B cell (primary cell): ENCODE measurements around the gene CARHSP1. TPM values are rescaled to one million over a fixed set of nuclear protein-coding genes. Genes with fewer than 3 reads are reported as not detected.

ENCODE experiments used
- ATAC-seq: fragments of 200-7000 bp; cut with Tn5 transposase; one replicate; pipeline ENCODE4 v1.10.0; 2021; ENCODE audit warnings: low read depth, mild to moderate bottlenecking, moderate number of reproducible peaks, moderate library complexity
- CTCF ChIA-PET: fragments of 350-600 bp; sonication (Branson Sonifier 250); formaldehyde crosslinking; loops from one replicate; lab custom pipeline; 2021; ENCODE audit warnings: antibody characterized with exemption, inconsistent platforms; lab: Charles Lee
- POLR2A ChIA-PET: fragments of 350-600 bp; sonication (Branson Sonifier 250); formaldehyde crosslinking; loops from one replicate; lab custom pipeline; 2021; ENCODE audit warnings: antibody characterized with exemption; lab: Charles Lee
- DNase-seq: peaks from one replicate; pipeline ENCODE4 v3.0.0; 2013
- H2AFZ ChIP-seq: 2 replicates; pipeline ENCODE4 v1.6.1; 2012; ENCODE audit warnings: mild to moderate bottlenecking, low read depth, low read length; ENCODE audit not compliant: insufficient read depth, poor library complexity, severe bottlenecking
- H3K27ac ChIP-seq, 2 donors: 1 replicate in 1 of 2; 2 replicates in 1 of 2; pipeline ENCODE4 v1.5.1; 2012 to 2013; ENCODE audit warnings: low read length in 2 of 2, mild to moderate bottlenecking in 2 of 2, moderate library complexity in 1 of 2
- H3K27me3 ChIP-seq, 4 experiments: fragments of 200-600 bp in 1 of 4; sonication (generic) in 1 of 4; replicated peaks in 1 of 4; 1 replicate in 2 of 4; 2 replicates in 2 of 4; pipeline versions ENCODE4 v1.6.1 to v1.7.0; 2013 to 2016; ENCODE audit warnings: low read length in 3 of 4, mild to moderate bottlenecking in 2 of 4, mixed read lengths in 1 of 4, moderate library complexity in 1 of 4; ENCODE audit not compliant: insufficient read depth in 4 of 4, control insufficient read depth in 3 of 4; ENCODE audit errors: control extremely low read depth in 1 of 4
- H3K36me3 ChIP-seq, 2 experiments: replicated peaks in 1 of 2; 1 replicate in 1 of 2; 2 replicates in 1 of 2; pipeline versions ENCODE4 v1.6.1 to v1.7.1; 2013; ENCODE audit warnings: low read length in 1 of 2; ENCODE audit not compliant: insufficient read depth in 2 of 2, control insufficient read depth in 1 of 2; ENCODE audit errors: control extremely low read depth in 1 of 2, extremely low read depth in 1 of 2
- H3K4me1 ChIP-seq, 2 donors: fragments of 200-600 bp in 1 of 2; sonication (generic) in 1 of 2; 1 replicate in 1 of 2; 2 replicates in 1 of 2; pipeline versions ENCODE4 v1.5.1 to v1.6.1; 2013 to 2017; ENCODE audit warnings: low read length in 2 of 2; ENCODE audit not compliant: control insufficient read depth in 2 of 2, insufficient read depth in 2 of 2
- H3K4me2 ChIP-seq: replicated peaks from 2 replicates; pipeline ENCODE3; 2012; ENCODE audit warnings: mild to moderate bottlenecking, low read depth, low read length; ENCODE audit not compliant: poor library complexity, severe bottlenecking
- H3K4me3 ChIP-seq, 5 experiments: fragments of 200-600 bp in 1 of 5; sonication (generic) in 1 of 5; 1 replicate in 3 of 5; 2 replicates in 2 of 5; pipeline versions ENCODE4 v1.5.1 to v1.7.0; 2011 to 2016; ENCODE audit warnings: low read length in 4 of 5, mild to moderate bottlenecking in 4 of 5, low read depth in 2 of 5, control low read depth in 1 of 5, moderate library complexity in 1 of 5; ENCODE audit not compliant: insufficient read depth in 1 of 5; ENCODE audit errors: control extremely low read depth in 1 of 5, extremely low read depth in 1 of 5
- H3K79me2 ChIP-seq: fragments of 200-600 bp; sonication (generic); one replicate; pipeline ENCODE4 v1.6.0; 2016; ENCODE audit warnings: low read length; ENCODE audit not compliant: control insufficient read depth, insufficient read depth
- H3K9ac ChIP-seq: fragments of 200-600 bp; sonication (generic); 2 replicates; pipeline ENCODE4 v1.6.1; 2017; ENCODE audit warnings: mild to moderate bottlenecking, low read length, moderate library complexity
- H3K9me3 ChIP-seq, 3 donors: one replicate each; pipeline versions ENCODE4 v1.6.1 to v1.7.1; 2013; ENCODE audit warnings: low read length in 2 of 3; ENCODE audit not compliant: control insufficient read depth in 2 of 3, insufficient read depth in 1 of 3; ENCODE audit errors: control extremely low read depth in 1 of 3
- H4K20me1 ChIP-seq: 2 replicates; pipeline ENCODE4 v1.6.0; 2012; ENCODE audit warnings: mild to moderate bottlenecking, low read length; ENCODE audit not compliant: insufficient read depth, control insufficient read depth, poor library complexity, severe bottlenecking
- H3K27ac Mint-ChIP-seq: one replicate; pipeline ENCODE4 v1.8.0; 2021; ENCODE audit warnings: mixed read lengths
- H3K27me3 Mint-ChIP-seq: one replicate; pipeline ENCODE4 v1.8.0; 2021; ENCODE audit warnings: mixed read lengths
- H3K4me1 Mint-ChIP-seq: one replicate; pipeline ENCODE4 v1.8.0; 2021; ENCODE audit warnings: mixed read lengths
- H3K4me3 Mint-ChIP-seq: one replicate; pipeline ENCODE4 v1.8.0; 2021; ENCODE audit warnings: mixed read lengths
- H3K9me3 Mint-ChIP-seq: one replicate; pipeline ENCODE4 v1.8.0; 2022; ENCODE audit warnings: mixed read lengths; ENCODE audit not compliant: insufficient read depth
- EZH2 ChIP-seq: IDR thresholded peaks from 2 replicates; pipeline ENCODE4 v1.6.1; 2012; ENCODE audit warnings: borderline replicate concordance, low read depth, mild to moderate bottlenecking, moderate library complexity, low read length; ENCODE audit not compliant: insufficient read depth, poor library complexity, severe bottlenecking
- WGBS: methylation state at CpG from one replicate; pipeline ENCODE4 v1.1.5; 2013; ENCODE audit warnings: missing lambda C conversion rate; ENCODE audit not compliant: insufficient coverage; 5-methylcytosine and 5-hydroxymethylcytosine counted together
- intact Hi-C: fragments of 100-400 bp; cut with micrococcal nuclease; formaldehyde crosslinking; loops from one replicate; pipeline ENCODE4 v1.10.0; 2022
- polyA plus RNA-seq: library from polyadenylated mRNA; depleted of rRNA; stranded (reverse); fragments of >200 nt; gene quantifications from 2 replicates; pipeline ENCODE4 v1.2.3, GENCODE V29; 2012
- total RNA-seq, 2 donors: library from RNA; stranded (reverse); fragments of 120-200 nt in 1 of 2; gene quantifications; 1 replicate in 1 of 2; 2 replicates in 1 of 2; pipeline versions ENCODE4 v1.2.3 to v1.2.4, GENCODE V29; 2013 to 2022
- TF ChIP-seq, protein P1 (sequence below): fragments of 200-600 bp; IDR thresholded peaks from one replicate; pipeline ENCODE4 v1.8.0; 2022; ENCODE audit warnings: antibody characterized with exemption, mild to moderate bottlenecking

CARHSP1 gene
- total and polyA plus RNA-seq, 2 donors (not counting 1 experiment from before 2014, with no cell fraction given): 26.5 to 63.1 TPM

DNA sequence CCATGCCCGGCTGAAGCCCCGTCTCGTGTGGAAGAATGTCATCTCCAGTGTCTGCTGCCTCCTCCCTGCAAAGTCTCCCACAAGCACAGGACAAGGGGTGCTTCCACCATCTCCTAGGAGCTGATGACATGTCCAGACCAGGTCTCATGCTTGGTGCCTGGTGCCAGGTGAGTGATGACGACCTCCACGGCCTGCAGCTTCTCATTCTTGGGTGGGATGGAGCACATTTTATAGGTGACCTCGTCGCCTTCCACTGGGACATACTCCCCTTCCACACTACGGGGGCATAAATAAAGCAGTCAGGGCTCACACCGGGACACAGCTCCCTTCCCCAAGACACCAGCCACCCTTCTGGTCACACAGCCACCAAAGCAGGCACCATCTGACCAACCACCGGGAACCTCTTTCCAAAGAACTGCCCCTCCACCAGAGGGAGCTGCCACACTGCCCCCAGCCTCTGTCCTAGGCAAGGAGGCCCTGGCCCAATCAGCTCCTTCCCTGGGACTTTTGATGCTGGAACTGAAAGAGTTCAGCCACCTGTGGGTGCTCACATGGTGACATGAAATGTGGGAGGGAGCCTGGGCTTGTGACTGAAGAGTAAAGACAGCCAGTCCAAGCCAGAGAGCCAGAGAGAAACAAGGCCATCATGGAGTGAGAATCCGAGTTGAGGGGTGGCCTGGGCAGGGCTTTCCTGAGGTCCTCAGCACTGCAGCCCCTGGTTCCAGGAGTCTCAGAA is 13.6 kb downstream of the CARHSP1 start:
- ATAC-seq (no peak), DNase-seq (no peak)
- Histone ChIP-seq H3K36me3 (peaks cover 2 to 37% of the 10 kb centered on the region in 2 experiments), H3K27me3 (no peaks in the 10 kb centered on the region), H2AFZ (no peak overlapping the region), H4K20me1 (peaks cover 15% of the 10 kb centered on the region), H3K9me3 (no peaks in the 10 kb centered on the region), H3K4me3 (no peak overlapping the region), H3K4me1 (peaks cover 5% of the 10 kb centered on the region in 2 donors), H3K27ac (no peak overlapping the region), H3K79me2 (peaks cover 4% of the 10 kb centered on the region), H3K4me2 (no peak overlapping the region), H3K9ac (no peak overlapping the region)
- no peak for TF ChIP-seq EZH2
- TF ChIP-seq, protein P1, sequence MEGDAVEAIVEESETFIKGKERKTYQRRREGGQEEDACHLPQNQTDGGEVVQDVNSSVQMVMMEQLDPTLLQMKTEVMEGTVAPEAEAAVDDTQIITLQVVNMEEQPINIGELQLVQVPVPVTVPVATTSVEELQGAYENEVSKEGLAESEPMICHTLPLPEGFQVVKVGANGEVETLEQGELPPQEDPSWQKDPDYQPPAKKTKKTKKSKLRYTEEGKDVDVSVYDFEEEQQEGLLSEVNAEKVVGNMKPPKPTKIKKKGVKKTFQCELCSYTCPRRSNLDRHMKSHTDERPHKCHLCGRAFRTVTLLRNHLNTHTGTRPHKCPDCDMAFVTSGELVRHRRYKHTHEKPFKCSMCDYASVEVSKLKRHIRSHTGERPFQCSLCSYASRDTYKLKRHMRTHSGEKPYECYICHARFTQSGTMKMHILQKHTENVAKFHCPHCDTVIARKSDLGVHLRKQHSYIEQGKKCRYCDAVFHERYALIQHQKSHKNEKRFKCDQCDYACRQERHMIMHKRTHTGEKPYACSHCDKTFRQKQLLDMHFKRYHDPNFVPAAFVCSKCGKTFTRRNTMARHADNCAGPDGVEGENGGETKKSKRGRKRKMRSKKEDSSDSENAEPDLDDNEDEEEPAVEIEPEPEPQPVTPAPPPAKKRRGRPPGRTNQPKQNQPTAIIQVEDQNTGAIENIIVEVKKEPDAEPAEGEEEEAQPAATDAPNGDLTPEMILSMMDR: no peak
- 100% methylated on average over 10 of the region's 11 CpGs for WGBS
- Mint-ChIP-seq H3K27ac (no peak overlapping the region), H3K9me3 (no peaks in the 10 kb centered on the region), H3K4me1 (peaks cover 18% of the 10 kb centered on the region), H3K27me3 (no peaks in the 10 kb centered on the region), H3K4me3 (no peak overlapping the region)
- ChIA-PET POLR2A (no interaction called here), CTCF (interaction anchor here (0.8 to 3.1 kb wide), 2 partner anchors 25 to 136 kb away, joined by 3 to 12 read pairs; no protein-coding TSS in a partner anchor)
- intact Hi-C loops: no loop called here

DNA sequence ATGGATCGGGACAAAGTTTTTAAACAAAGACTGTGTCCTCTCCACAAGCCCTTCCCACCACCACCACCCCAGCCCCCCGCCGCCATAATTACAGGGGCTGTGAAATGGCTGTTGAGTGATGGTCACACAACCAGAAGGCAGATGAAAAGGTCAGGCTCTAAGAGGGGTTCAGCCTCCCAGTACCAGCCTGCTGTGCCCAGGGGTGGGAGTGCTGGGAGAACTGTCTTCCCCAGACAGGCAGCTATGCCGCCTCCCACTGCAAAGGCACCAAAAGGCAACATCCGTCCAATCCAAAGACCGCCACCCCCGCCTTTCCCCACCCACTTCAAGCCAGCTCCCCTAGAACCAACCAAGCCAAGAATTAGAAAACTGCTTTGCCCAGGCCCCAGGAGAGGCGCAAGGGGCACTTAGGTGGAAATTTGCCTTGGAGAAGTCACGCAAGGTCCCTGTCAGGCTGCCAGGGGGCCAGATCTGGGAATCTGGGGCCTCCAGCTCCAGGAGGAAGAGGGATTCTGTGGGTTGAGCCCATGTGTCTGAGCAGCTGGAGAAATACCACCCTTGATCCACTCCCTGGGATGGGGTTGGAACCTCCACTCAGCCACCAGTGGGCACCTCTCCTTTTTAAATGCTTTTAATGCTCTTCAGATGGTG is 14.4 kb downstream of the CARHSP1 start:
- H3K36me3 ChIP-seq: peaks cover 0 to 40% of the 10 kb centered on the region in 2 experiments
- 90% methylated on average over 6 of the region's 9 CpGs for WGBS
- peaks cover 4% of the 10 kb centered on the region for H3K79me2 ChIP-seq
- no peak overlapping the region for H3K27ac ChIP-seq
- H3K27me3 ChIP-seq: no peaks in the 10 kb centered on the region
- no peak for ATAC-seq
- TF ChIP-seq, protein P1: no peak
- no peak for TF ChIP-seq EZH2
- H3K27ac Mint-ChIP-seq: no peak overlapping the region
- no peak for DNase-seq
- no peak overlapping the region for H3K4me3 ChIP-seq
- intact Hi-C loops: no loop called here
- no peak overlapping the region for H3K4me3 Mint-ChIP-seq
- ChIA-PET POLR2A (no interaction called here), CTCF (interaction anchor here (0.8 to 3.1 kb wide), 2 partner anchors 25 to 135 kb away, joined by 3 to 12 read pairs; no protein-coding TSS in a partner anchor)
- peaks cover 16% of the 10 kb centered on the region for H4K20me1 ChIP-seq
- H3K9me3 Mint-ChIP-seq: no peaks in the 10 kb centered on the region
- H3K4me1 ChIP-seq: peaks cover 7 to 9% of the 10 kb centered on the region in 2 donors
- H3K9ac ChIP-seq: no peak overlapping the region
- no peaks in the 10 kb centered on the region for H3K27me3 Mint-ChIP-seq
- H3K4me2 ChIP-seq: no peak overlapping the region
- H3K9me3 ChIP-seq: no peaks in the 10 kb centered on the region
- H2AFZ ChIP-seq: no peak overlapping the region
- H3K4me1 Mint-ChIP-seq: peaks cover 22% of the 10 kb centered on the region
